Stimulated activated CD4-positive, alpha-beta T cell treated with anti-CD3 and anti-CD28 coated beads, Interleukin-2, amount 100 ng/mL, for 4 hours (primary cell): Measurements from ENCODE around the gene FAM168A.

Source experiments
- DNase-seq: peaks from one replicate; pipeline ENCODE4 v3.0.0-alpha.2; 2020; ENCODE audit warnings: low read depth

Gene FAM168A

GRCh38 chr11:73367482-73368024 is 230.4 kb downstream of the FAM168A start:
- DNase-seq = no peak

GRCh38 chr11:73366953-73367352 is 231.0 kb downstream of the FAM168A start:
- DNase-seq = no peak

- no peak for DNase-seq
Measured at GRCh38 chr11:73366265-73366610, 231.7 kb downstream of the FAM168A start.

- no peak for DNase-seq
Measured at GRCh38 chr11:73365352-73366264, 232.3 kb downstream of the FAM168A start.

- DNase-seq = no peak
Measured at GRCh38 chr11:73363147-73363546, 234.8 kb downstream of the FAM168A start.

- DNase-seq = no peak
Measured at GRCh38 chr11:73361953-73362776, 235.7 kb downstream of the FAM168A start.

- no peak for DNase-seq
Measured at GRCh38 chr11:73360743-73361369, 237.1 kb downstream of the FAM168A start.

- peak; percentile 22 for DNase-seq
Measured at GRCh38 chr11:73359930-73360742, 237.8 kb downstream of the FAM168A start.

- no peak for DNase-seq
Measured at GRCh38 chr11:73359341-73359740, 238.6 kb downstream of the FAM168A start.

- DNase-seq = no peak
Measured at GRCh38 chr11:73358071-73358470, 239.8 kb downstream of the FAM168A start.

- DNase-seq = no peak
Measured at GRCh38 chr11:73356979-73357860, 240.7 kb downstream of the FAM168A start.

- no peak for DNase-seq
Measured at GRCh38 chr11:73355109-73355508, 242.8 kb downstream of the FAM168A start.

GRCh38 chr11:73353422-73353821 is 244.5 kb downstream of the FAM168A start:
- DNase-seq = no peak

- peak; percentile 36 for DNase-seq
Measured at GRCh38 chr11:73350908-73351636, 246.8 kb downstream of the FAM168A start.
